OCI-LY3 (cell line): ENCODE data around the gene ST6GALNAC2.

Experiments used
- H2AFZ ChIP-seq: fragments of 200-600, 300-600 bp; shearing (Covaris generic); 2 replicates; pipeline ENCODE4 v1.6.0; 2014; ENCODE audit warnings: antibody characterized with exemption, low read depth, low read length
- H3K27ac ChIP-seq: fragments of 200-600, 300-600 bp; sonication (generic); 2 replicates; pipeline ENCODE4 v1.5.1; 2014; ENCODE audit warnings: mild to moderate bottlenecking, low read length, moderate library complexity, mixed read lengths
- H3K27me3 ChIP-seq: fragments of 200-600, 300-600 bp; sonication (generic); 2 replicates; pipeline ENCODE4 v1.6.1; 2014; ENCODE audit warnings: low read depth, low read length, mixed read lengths
- H3K36me3 ChIP-seq: fragments of 200-600, 300-600 bp; sonication (generic); replicated peaks from 2 replicates; pipeline ENCODE3; 2014; ENCODE audit warnings: low read depth, low read length, mixed read lengths
- H3K4me1 ChIP-seq: fragments of 300-600, 200-600 bp; sonication (generic); 2 replicates; pipeline ENCODE4 v1.6.1; 2014; ENCODE audit warnings: low read length, mixed read lengths
- H3K4me2 ChIP-seq: fragments of 200-600, 300-600 bp; sonication (generic); 2 replicates; pipeline ENCODE4 v1.6.1; 2014; ENCODE audit warnings: low read length, mixed read lengths
- H3K4me3 ChIP-seq: fragments of 300-600, 200-600 bp; sonication (generic); 2 replicates; pipeline ENCODE4 v1.5.1; 2014; ENCODE audit warnings: antibody characterized with exemption, mild to moderate bottlenecking, low read length, moderate library complexity
- H3K79me2 ChIP-seq: fragments of 300-600, 200-600 bp; shearing (Covaris generic); 2 replicates; pipeline ENCODE4 v1.6.1; 2014; ENCODE audit warnings: mild to moderate bottlenecking, low read length, mixed read lengths
- H3K9ac ChIP-seq: fragments of 300-600, 200-600 bp; shearing (Covaris generic); 2 replicates; pipeline ENCODE4 v1.6.0; 2014; ENCODE audit warnings: mild to moderate bottlenecking, low read length, moderate library complexity
- H3K9me3 ChIP-seq: fragments of 200-600, 300-600 bp; shearing (Covaris generic); 2 replicates; pipeline ENCODE4 v1.6.1; 2014; ENCODE audit warnings: low read length, mixed read lengths; ENCODE audit not compliant: insufficient read depth
- H4K20me1 ChIP-seq: fragments of 200-600, 300-600 bp; sonication (generic); 2 replicates; pipeline ENCODE4 v1.6.1; 2016; ENCODE audit warnings: low read length, mixed read lengths; ENCODE audit not compliant: insufficient read depth
- CTCF ChIP-seq: fragments of 200-600, 300-600 bp; sonication (generic); IDR thresholded peaks from 2 replicates; pipeline ENCODE4 v1.5.1; 2014; ENCODE audit warnings: antibody characterized with exemption, low read length, low read depth
- EZH2phosphoT487 ChIP-seq: fragments of 200-600 bp; shearing (Covaris generic); IDR thresholded peaks from 2 replicates; pipeline ENCODE4 v1.6.1; 2018; ENCODE audit warnings: antibody characterized with exemption, mixed run types, low read depth

Gene ST6GALNAC2

GRCh38 chr17:76581515-76581914, 4.1 kb downstream of the ST6GALNAC2 start:
- H3K79me2 ChIP-seq, result no peaks in the 10 kb centered on the region
- no peaks in the 10 kb centered on the region for H3K36me3 ChIP-seq
- no peaks in the 10 kb centered on the region for H3K27me3 ChIP-seq
- no peak for TF ChIP-seq EZH2phosphoT487
- TF ChIP-seq CTCF, result no peak
- H3K4me1 ChIP-seq, result peaks cover 26% of the 10 kb centered on the region
- H2AFZ ChIP-seq, result no peak overlapping the region
- H3K27ac ChIP-seq, result no peak overlapping the region
- H3K9me3 ChIP-seq, result no peaks in the 10 kb centered on the region
- H3K4me2 ChIP-seq, result peak overlapping the region; percentile 63
- H3K4me3 ChIP-seq, result no peak overlapping the region
- H4K20me1 ChIP-seq, result no peaks in the 10 kb centered on the region
- H3K9ac ChIP-seq, result no peak overlapping the region

GRCh38 chr17:76579281-76579680, 6.4 kb downstream of the ST6GALNAC2 start:
- Histone ChIP-seq H3K4me2 (peak overlapping the region; percentile 11), H3K9ac (no peak overlapping the region), H2AFZ (no peak overlapping the region), H3K36me3 (no peaks in the 10 kb centered on the region), H3K4me1 (peaks cover 26% of the 10 kb centered on the region), H3K9me3 (no peaks in the 10 kb centered on the region), H4K20me1 (no peaks in the 10 kb centered on the region), H3K27me3 (no peaks in the 10 kb centered on the region), H3K27ac (no peak overlapping the region), H3K4me3 (no peak overlapping the region), H3K79me2 (no peaks in the 10 kb centered on the region)
- no peak for TF ChIP-seq CTCF
- no peak for TF ChIP-seq EZH2phosphoT487

- Histone ChIP-seq H3K4me3 (no peak overlapping the region), H2AFZ (no peak overlapping the region), H3K4me1 (peaks cover 26% of the 10 kb centered on the region), H4K20me1 (no peaks in the 10 kb centered on the region), H3K27ac (no peak overlapping the region), H3K4me2 (no peak overlapping the region), H3K9ac (no peak overlapping the region), H3K27me3 (no peaks in the 10 kb centered on the region), H3K79me2 (no peaks in the 10 kb centered on the region), H3K36me3 (no peaks in the 10 kb centered on the region), H3K9me3 (no peaks in the 10 kb centered on the region)
- TF ChIP-seq EZH2phosphoT487 (no peak), CTCF (no peak)
These were observed 7.3 kb downstream of the ST6GALNAC2 start for GRCh38 chr17:76578376-76578775.

- TF ChIP-seq CTCF, result no peak
- no peak for TF ChIP-seq EZH2phosphoT487
These were observed 7.8 kb downstream of the ST6GALNAC2 start for GRCh38 chr17:76577876-76578275.

More at GRCh38 chr17:76577876-76578275, 7.8 kb downstream of the ST6GALNAC2 start:
- no peak overlapping the region for H3K4me3 ChIP-seq
- H3K4me2 ChIP-seq, result no peak overlapping the region
- no peak overlapping the region for H3K9ac ChIP-seq
- H3K36me3 ChIP-seq, result no peaks in the 10 kb centered on the region
- H2AFZ ChIP-seq, result no peak overlapping the region
- H3K27ac ChIP-seq, result no peak overlapping the region
- H3K9me3 ChIP-seq, result no peaks in the 10 kb centered on the region
- no peaks in the 10 kb centered on the region for H4K20me1 ChIP-seq
- no peaks in the 10 kb centered on the region for H3K27me3 ChIP-seq
- H3K79me2 ChIP-seq, result no peaks in the 10 kb centered on the region
- H3K4me1 ChIP-seq, result peaks cover 26% of the 10 kb centered on the region
